Fibroblast of skin of scalp (primary cell): ENCODE data around the gene PCDHA9.
"Not testable (repeated sequence)": the region's sequence is repeated elsewhere in the genome, so short reads cannot be mapped to it uniquely, and the experiment has no call there.

ENCODE experiments used
- DNase-seq: peaks from one replicate; pipeline ENCODE4 v3.0.0-alpha.2; 2013

Gene PCDHA9

GRCh38 chr5:140834439-140835008 lies 13.7 kb upstream of the PCDHA9 start:
- DNase-seq: not testable (repeated sequence)

- no peak for DNase-seq
Measured at GRCh38 chr5:140835622-140836510, 12.3 kb upstream of the PCDHA9 start.

GRCh38 chr5:140840978-140841962 lies 6.9 kb upstream of the PCDHA9 start, which contains the start of gene PCDHA8:
PCDHA8 (plus strand) TSS chr5:140841187; CDS start chr5:140841322, 135 bp downstream.
- no peak for DNase-seq

- no peak for DNase-seq
Measured at GRCh38 chr5:140842798-140843733, 5.1 kb upstream of the PCDHA9 start.

- not testable (repeated sequence) for DNase-seq
Measured at GRCh38 chr5:140849831-140850634, 1.9 kb downstream of the PCDHA9 start.

- DNase-seq: peak; percentile 4
Measured at GRCh38 chr5:140855772-140856674, 7.8 kb downstream of the PCDHA9 start, which contains the start of gene PCDHA10. PCDHA10 (plus strand) TSS chr5:140855897; CDS start chr5:140856049, 152 bp downstream.

GRCh38 chr5:140857177-140857986 lies 9.2 kb downstream of the PCDHA9 start:
- DNase-seq: no peak

GRCh38 chr5:140857987-140858240 lies 9.7 kb downstream of the PCDHA9 start:
- no peak for DNase-seq

- DNase-seq: no peak
Measured at GRCh38 chr5:140862441-140863295, 14.5 kb downstream of the PCDHA9 start.

- DNase-seq: peak; percentile 4
Measured at GRCh38 chr5:140868721-140869554, 20.8 kb downstream of the PCDHA9 start, which contains the start of gene PCDHA11. PCDHA11 (plus strand) TSS chr5:140868957; CDS start chr5:140869104, 147 bp downstream.

- DNase-seq: no peak
Measured at GRCh38 chr5:140869555-140869886, 21.3 kb downstream of the PCDHA9 start.

GRCh38 chr5:140870221-140871201 lies 22.3 kb downstream of the PCDHA9 start:
- no peak for DNase-seq

- no peak for DNase-seq
Measured at GRCh38 chr5:140875085-140876065, 27.2 kb downstream of the PCDHA9 start, which contains the start of gene PCDHA12. PCDHA12 (plus strand) TSS chr5:140875308; CDS start chr5:140875473, 165 bp downstream.
